HCT116 (cell line): ENCODE measurements around the gene HDAC5. TPM values are rescaled to one million over a fixed set of nuclear protein-coding genes. Genes with fewer than 3 reads are reported as not detected.
A peak's percentile ranks its signal among the peaks of the same experiment; 100 is the strongest.

ENCODE experiments used
- ATAC-seq: fragments of 200-7000 bp; cut with Tn5 transposase; 2 replicates; pipeline ENCODE4 v1.9.1; 2020; ENCODE audit warnings: mild to moderate bottlenecking, moderate library complexity
- BruUV-seq: library from RNA; stranded (reverse); fragments of 400-500 nt; replicated peaks from 2 replicates; lab custom pipeline; 2021; lab: Mats Ljungman, UMichigan
- CTCF ChIA-PET: fragments of 300-600 bp; sonication (Branson Sonifier 250); formaldehyde crosslinking; loops from one replicate; lab custom pipeline; 2021; ENCODE audit warnings: antibody characterized with exemption; lab: Charles Lee
- POLR2A ChIA-PET: fragments of 300-600, 350-600 bp; sonication (Branson Sonifier 250); formaldehyde crosslinking; loops from one replicate; lab custom pipeline; 2021; ENCODE audit warnings: antibody characterized with exemption; lab: Charles Lee
- RAD21 ChIA-PET, 2 experiments: fragments of 300-600 bp; sonication (Branson Sonifier 250); formaldehyde crosslinking; loops; one replicate each; lab custom pipeline; 2023; ENCODE audit warnings: low total read pairs in 2 of 2; ENCODE audit not compliant: uncharacterized antibody in 2 of 2, unreplicated experiment in 2 of 2, low non-redundant PET in 1 of 2; lab: Charles Lee
- DNase-seq: peaks from one replicate; pipeline ENCODE4 v3.0.0-alpha.2; 2010; ENCODE audit warnings: low read depth, low spot score
- H2AFZ ChIP-seq: fragments of 200-600 bp; shearing (Covaris generic), sonication (generic); 2 replicates; pipeline ENCODE4 v1.6.1; 2017; ENCODE audit warnings: low read depth, mixed run types, mixed read lengths, antibody characterized with exemption, low read length; ENCODE audit not compliant: poor library complexity, severe bottlenecking
- H3K27ac ChIP-seq: 2 replicates; pipeline ENCODE4 v1.5.1; 2012; ENCODE audit warnings: low read depth, low read length
- H3K27me3 ChIP-seq: fragments of 200-600 bp; sonication (generic); 2 replicates; pipeline ENCODE4 v1.6.1; 2016; ENCODE audit warnings: mixed run types, low read length, mixed read lengths; ENCODE audit not compliant: insufficient read depth
- H3K36me3 ChIP-seq, 2 experiments: fragments of 200-500 bp in 1 of 2; fragments of 200-600 bp in 1 of 2; sonication (Bioruptor generic) in 1 of 2; sonication (generic) in 1 of 2; 2 replicates each; pipeline versions ENCODE4 v1.5.1 to v1.6.1; 2014 to 2016; ENCODE audit warnings: low read length in 2 of 2, inconsistent platforms in 1 of 2, mixed read lengths in 1 of 2, mixed run types in 1 of 2; ENCODE audit not compliant: insufficient read depth in 2 of 2, control insufficient read depth in 1 of 2
- H3K4me1 ChIP-seq, 2 experiments: fragments of 200-600 bp in 1 of 2; sonication (generic) in 1 of 2; 2 replicates each; pipeline versions ENCODE4 v1.5.1 to v1.6.1; 2012 to 2017; ENCODE audit warnings: low read length in 2 of 2, inconsistent platforms in 1 of 2, mild to moderate bottlenecking in 1 of 2, mixed read lengths in 1 of 2, mixed run types in 1 of 2, moderate library complexity in 1 of 2; ENCODE audit not compliant: insufficient read depth in 2 of 2, control insufficient read depth in 1 of 2
- H3K4me2 ChIP-seq: fragments of 200-600 bp; sonication (generic); 2 replicates; pipeline ENCODE4 v1.6.1; 2017; ENCODE audit warnings: mixed run types, low read length, mixed read lengths
- H3K4me3 ChIP-seq, 2 experiments: fragments of 200-600 bp in 1 of 2; sonication (generic) in 1 of 2; replicated peaks in 1 of 2; 2 replicates each; pipeline ENCODE4 v1.5.1; 2011 to 2016; ENCODE audit warnings: low read length in 2 of 2, control low read depth in 1 of 2, low read depth in 1 of 2, mild to moderate bottlenecking in 1 of 2, mixed read lengths in 1 of 2, mixed run types in 1 of 2
- H3K79me2 ChIP-seq: fragments of 200-600 bp; sonication (generic); 2 replicates; pipeline ENCODE4 v1.6.1; 2017; ENCODE audit warnings: mild to moderate bottlenecking, mixed run types, low read length, moderate library complexity, mixed read lengths; ENCODE audit not compliant: insufficient read depth
- H3K9ac ChIP-seq: fragments of 200-600 bp; sonication (generic); 2 replicates; pipeline ENCODE4 v1.6.1; 2016; ENCODE audit warnings: low read length, mixed read lengths
- H3K9me2 ChIP-seq: fragments of 200-600 bp; sonication (generic), shearing (Covaris generic); 2 replicates; pipeline ENCODE4 v1.6.1; 2017; ENCODE audit warnings: mixed run types, mild to moderate bottlenecking, moderate library complexity; ENCODE audit not compliant: insufficient read depth
- H3K9me3 ChIP-seq, 2 experiments: fragments of 200-500 bp in 1 of 2; fragments of 200-600 bp in 1 of 2; sonication (Bioruptor generic) in 1 of 2; sonication (generic) in 1 of 2; 2 replicates each; pipeline ENCODE4 v1.6.1; 2014 to 2017; ENCODE audit warnings: low read length in 2 of 2, mixed read lengths in 2 of 2, inconsistent platforms in 1 of 2, low read depth in 1 of 2, mild to moderate bottlenecking in 1 of 2, mixed run types in 1 of 2, moderate library complexity in 1 of 2; ENCODE audit not compliant: control insufficient read depth in 1 of 2, insufficient read depth in 1 of 2
- H4K20me1 ChIP-seq: fragments of 200-600 bp; sonication (generic), shearing (Covaris generic); 2 replicates; pipeline ENCODE4 v1.6.1; 2017; ENCODE audit warnings: mixed run types, mild to moderate bottlenecking, moderate library complexity; ENCODE audit not compliant: insufficient read depth
- CBX3 ChIP-seq: IDR thresholded peaks from 2 replicates; pipeline ENCODE4 v1.6.1; 2012; ENCODE audit warnings: low read depth
- ELF1 ChIP-seq: IDR thresholded peaks from 2 replicates; pipeline ENCODE4 v1.6.1; 2012; ENCODE audit warnings: low read depth, borderline replicate concordance
- EZH2 ChIP-seq: fragments of 200-600 bp; sonication (generic); IDR thresholded peaks from 2 replicates; pipeline ENCODE4 v1.6.1; 2017; ENCODE audit warnings: antibody characterized with exemption, mixed run types
- JUND ChIP-seq: IDR thresholded peaks from 2 replicates; pipeline ENCODE4 v1.6.1; 2012
- intact Hi-C: fragments of 100-400 bp; cut with micrococcal nuclease; formaldehyde crosslinking; loops from 2 replicates; pipeline ENCODE4 v1.10.0; 2022
- total RNA-seq: library from RNA; stranded (reverse); gene quantifications from one replicate; pipeline ENCODE4 v1.2.1, GENCODE V29; 2021; ENCODE audit not compliant: unreplicated experiment
- TF ChIP-seq, protein P1 (sequence below): IDR thresholded peaks from 2 replicates; pipeline ENCODE4 v1.6.1; 2012; ENCODE audit warnings: low read depth
- TF ChIP-seq, protein P2 (sequence below): IDR thresholded peaks from 2 replicates; pipeline ENCODE4 v1.6.1; 2011; ENCODE audit warnings: mild to moderate bottlenecking, low read length, moderate library complexity; ENCODE audit not compliant: insufficient replicate concordance; ENCODE audit errors: extremely low read depth

HDAC5 gene
- total RNA-seq, 1 experiment from 2014 or later, result 32.9 TPM

DNA sequence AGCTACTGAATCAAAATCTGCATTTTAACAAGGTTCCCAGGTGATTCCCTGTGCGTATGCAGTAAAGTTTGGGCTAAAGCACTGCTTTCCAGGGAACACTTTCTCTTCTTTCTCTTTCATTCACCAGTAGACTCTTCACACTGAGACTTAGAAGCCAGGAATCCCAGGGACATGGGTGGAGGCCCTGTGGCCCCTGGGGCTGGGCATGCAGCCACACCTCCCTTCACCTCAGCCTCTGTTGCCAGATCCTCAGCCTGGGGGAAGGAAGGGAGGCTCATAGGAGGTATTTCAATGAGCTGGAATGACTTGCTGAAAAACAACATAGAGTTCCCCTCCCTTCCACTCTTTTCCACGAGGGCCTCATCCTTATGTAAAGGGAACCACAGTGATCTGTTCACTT is 51.7 kb downstream of the HDAC5 start:
- Histone ChIP-seq H3K4me3 (peak overlapping the region; percentile 76 to 81), H3K4me1 (peaks cover 17 to 36% of the 10 kb centered on the region in 2 experiments), H3K9me3 (no peaks in the 10 kb centered on the region), H3K27ac (peak overlapping the region; percentile 88), H4K20me1 (no peaks in the 10 kb centered on the region), H3K9ac (peak overlapping the region; percentile 82), H3K27me3 (no peaks in the 10 kb centered on the region), H3K9me2 (no peaks in the 10 kb centered on the region), H3K36me3 (peaks cover 5 to 10% of the 10 kb centered on the region in 2 experiments; a peak in 2 of 4 replicates), H2AFZ (no peak overlapping the region), H3K79me2 (peaks cover 22% of the 10 kb centered on the region), H3K4me2 (peak overlapping the region; percentile 96)
- CTCF ChIA-PET, result no interaction called here
- intact Hi-C loops, result no loop called here
- ATAC-seq (no peak), DNase-seq (no peak)
- TF ChIP-seq EZH2, result no peak
- TF ChIP-seq, protein P1, sequence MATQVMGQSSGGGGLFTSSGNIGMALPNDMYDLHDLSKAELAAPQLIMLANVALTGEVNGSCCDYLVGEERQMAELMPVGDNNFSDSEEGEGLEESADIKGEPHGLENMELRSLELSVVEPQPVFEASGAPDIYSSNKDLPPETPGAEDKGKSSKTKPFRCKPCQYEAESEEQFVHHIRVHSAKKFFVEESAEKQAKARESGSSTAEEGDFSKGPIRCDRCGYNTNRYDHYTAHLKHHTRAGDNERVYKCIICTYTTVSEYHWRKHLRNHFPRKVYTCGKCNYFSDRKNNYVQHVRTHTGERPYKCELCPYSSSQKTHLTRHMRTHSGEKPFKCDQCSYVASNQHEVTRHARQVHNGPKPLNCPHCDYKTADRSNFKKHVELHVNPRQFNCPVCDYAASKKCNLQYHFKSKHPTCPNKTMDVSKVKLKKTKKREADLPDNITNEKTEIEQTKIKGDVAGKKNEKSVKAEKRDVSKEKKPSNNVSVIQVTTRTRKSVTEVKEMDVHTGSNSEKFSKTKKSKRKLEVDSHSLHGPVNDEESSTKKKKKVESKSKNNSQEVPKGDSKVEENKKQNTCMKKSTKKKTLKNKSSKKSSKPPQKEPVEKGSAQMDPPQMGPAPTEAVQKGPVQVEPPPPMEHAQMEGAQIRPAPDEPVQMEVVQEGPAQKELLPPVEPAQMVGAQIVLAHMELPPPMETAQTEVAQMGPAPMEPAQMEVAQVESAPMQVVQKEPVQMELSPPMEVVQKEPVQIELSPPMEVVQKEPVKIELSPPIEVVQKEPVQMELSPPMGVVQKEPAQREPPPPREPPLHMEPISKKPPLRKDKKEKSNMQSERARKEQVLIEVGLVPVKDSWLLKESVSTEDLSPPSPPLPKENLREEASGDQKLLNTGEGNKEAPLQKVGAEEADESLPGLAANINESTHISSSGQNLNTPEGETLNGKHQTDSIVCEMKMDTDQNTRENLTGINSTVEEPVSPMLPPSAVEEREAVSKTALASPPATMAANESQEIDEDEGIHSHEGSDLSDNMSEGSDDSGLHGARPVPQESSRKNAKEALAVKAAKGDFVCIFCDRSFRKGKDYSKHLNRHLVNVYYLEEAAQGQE, result no peak
- TF ChIP-seq ELF1, result no peak
- TF ChIP-seq CBX3, result no peak
- TF ChIP-seq JUND, result no peak
- TF ChIP-seq, protein P2, sequence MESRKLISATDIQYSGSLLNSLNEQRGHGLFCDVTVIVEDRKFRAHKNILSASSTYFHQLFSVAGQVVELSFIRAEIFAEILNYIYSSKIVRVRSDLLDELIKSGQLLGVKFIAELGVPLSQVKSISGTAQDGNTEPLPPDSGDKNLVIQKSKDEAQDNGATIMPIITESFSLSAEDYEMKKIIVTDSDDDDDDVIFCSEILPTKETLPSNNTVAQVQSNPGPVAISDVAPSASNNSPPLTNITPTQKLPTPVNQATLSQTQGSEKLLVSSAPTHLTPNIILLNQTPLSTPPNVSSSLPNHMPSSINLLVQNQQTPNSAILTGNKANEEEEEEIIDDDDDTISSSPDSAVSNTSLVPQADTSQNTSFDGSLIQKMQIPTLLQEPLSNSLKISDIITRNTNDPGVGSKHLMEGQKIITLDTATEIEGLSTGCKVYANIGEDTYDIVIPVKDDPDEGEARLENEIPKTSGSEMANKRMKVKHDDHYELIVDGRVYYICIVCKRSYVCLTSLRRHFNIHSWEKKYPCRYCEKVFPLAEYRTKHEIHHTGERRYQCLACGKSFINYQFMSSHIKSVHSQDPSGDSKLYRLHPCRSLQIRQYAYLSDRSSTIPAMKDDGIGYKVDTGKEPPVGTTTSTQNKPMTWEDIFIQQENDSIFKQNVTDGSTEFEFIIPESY, result no peak
- POLR2A ChIA-PET, result interaction anchor here (0.8 kb wide), 1 partner anchor 12 kb away, joined by 3 read pairs; no protein-coding TSS in a partner anchor
- RAD21 ChIA-PET, result no interaction called here
- BruUV-seq, result no TSS peak
